Activated T-helper 17 cell treated with anti-CD3 and anti-CD28 coated beads, Interleukin-2, amount 50 U/mL, for 72 hours (primary cell): ENCODE measurements around the gene CCDC187. TPM values are rescaled to one million over a fixed set of nuclear protein-coding genes. Genes with fewer than 3 reads are reported as not detected.

Experiments used
- ATAC-seq: fragments of 150-1000 bp; cut with Tn5 transposase; replicated peaks from 2 replicates; pipeline ENCODE4 v1.10.0; 2021; ENCODE audit warnings: mild to moderate bottlenecking, moderate library complexity
- H3K27ac Mint-ChIP-seq: one replicate; pipeline ENCODE4 v1.8.0; 2022; ENCODE audit warnings: mixed read lengths
- H3K27me3 Mint-ChIP-seq: one replicate; pipeline ENCODE4 v1.8.0; 2022; ENCODE audit warnings: mixed read lengths
- H3K36me3 Mint-ChIP-seq: one replicate; pipeline ENCODE4 v1.8.0; 2022; ENCODE audit warnings: low read depth, mild to moderate bottlenecking, mixed read lengths
- H3K4me1 Mint-ChIP-seq: one replicate; pipeline ENCODE4 v1.8.0; 2022; ENCODE audit warnings: mixed read lengths
- H3K4me3 Mint-ChIP-seq: one replicate; pipeline ENCODE4 v1.8.0; 2022; ENCODE audit warnings: mild to moderate bottlenecking, mixed read lengths
- H3K9me3 Mint-ChIP-seq: one replicate; pipeline ENCODE4 v1.8.0; 2022; ENCODE audit warnings: mixed read lengths
- total RNA-seq, 2 donors: library from RNA; stranded (reverse); gene quantifications; one replicate each; pipeline ENCODE4 v1.2.3, GENCODE V29; 2022

The CCDC187 gene
- total RNA-seq, 2 donors from 2014 or later = 0.02 TPM; not detected in 1

- H3K4me3 Mint-ChIP-seq = no peak overlapping the region
- no peak for ATAC-seq
Observed at GRCh38 chr9:136262671-136263178, 41.2 kb downstream of the CCDC187 start.

GRCh38 chr9:136261686-136262430, 42.0 kb downstream of the CCDC187 start:
- H3K27me3 Mint-ChIP-seq = no peaks in the 10 kb centered on the region
- H3K4me3 Mint-ChIP-seq = no peak overlapping the region
- no peaks in the 10 kb centered on the region for H3K9me3 Mint-ChIP-seq
- no peak overlapping the region for H3K27ac Mint-ChIP-seq
- no peaks in the 10 kb centered on the region for H3K4me1 Mint-ChIP-seq
- no peak for ATAC-seq
- H3K36me3 Mint-ChIP-seq = no peaks in the 10 kb centered on the region

More at GRCh38 chr9:136262671-136263178, 41.2 kb downstream of the CCDC187 start:
- no peaks in the 10 kb centered on the region for H3K4me1 Mint-ChIP-seq
- no peak overlapping the region for H3K27ac Mint-ChIP-seq
- H3K36me3 Mint-ChIP-seq = no peaks in the 10 kb centered on the region
- H3K9me3 Mint-ChIP-seq = no peaks in the 10 kb centered on the region
- H3K27me3 Mint-ChIP-seq = no peaks in the 10 kb centered on the region

- Mint-ChIP-seq H3K4me3 (no peak overlapping the region), H3K9me3 (no peaks in the 10 kb centered on the region), H3K27me3 (no peaks in the 10 kb centered on the region), H3K4me1 (no peaks in the 10 kb centered on the region), H3K27ac (no peak overlapping the region), H3K36me3 (no peaks in the 10 kb centered on the region)
- ATAC-seq = no peak
Observed at GRCh38 chr9:136260936-136261472, 42.9 kb downstream of the CCDC187 start.

- no peaks in the 10 kb centered on the region for H3K36me3 Mint-ChIP-seq
- H3K27me3 Mint-ChIP-seq = no peaks in the 10 kb centered on the region
- no peak overlapping the region for H3K4me3 Mint-ChIP-seq
- H3K4me1 Mint-ChIP-seq = no peaks in the 10 kb centered on the region
- no peaks in the 10 kb centered on the region for H3K9me3 Mint-ChIP-seq
- ATAC-seq = no peak
- H3K27ac Mint-ChIP-seq = no peak overlapping the region
Observed at GRCh38 chr9:136260521-136260920, 43.4 kb downstream of the CCDC187 start.

- Mint-ChIP-seq H3K27ac (no peak overlapping the region), H3K4me1 (no peaks in the 10 kb centered on the region), H3K36me3 (no peaks in the 10 kb centered on the region), H3K4me3 (no peak overlapping the region), H3K27me3 (no peaks in the 10 kb centered on the region), H3K9me3 (no peaks in the 10 kb centered on the region)
- ATAC-seq = no peak
Observed at GRCh38 chr9:136259836-136260235, 44.1 kb downstream of the CCDC187 start.

- Mint-ChIP-seq H3K4me3 (no peak overlapping the region), H3K27me3 (no peaks in the 10 kb centered on the region), H3K27ac (no peak overlapping the region), H3K9me3 (no peaks in the 10 kb centered on the region), H3K4me1 (no peaks in the 10 kb centered on the region), H3K36me3 (no peaks in the 10 kb centered on the region)
- no peak for ATAC-seq
Observed at GRCh38 chr9:136259517-136259813, 44.4 kb downstream of the CCDC187 start.

GRCh38 chr9:136258786-136259516, 44.9 kb downstream of the CCDC187 start:
- no peaks in the 10 kb centered on the region for H3K4me1 Mint-ChIP-seq
- no peaks in the 10 kb centered on the region for H3K27me3 Mint-ChIP-seq
- no peak overlapping the region for H3K27ac Mint-ChIP-seq
- no peaks in the 10 kb centered on the region for H3K9me3 Mint-ChIP-seq
- no peaks in the 10 kb centered on the region for H3K36me3 Mint-ChIP-seq
- no peak for ATAC-seq
- no peak overlapping the region for H3K4me3 Mint-ChIP-seq

GRCh38 chr9:136258299-136258625, 45.6 kb downstream of the CCDC187 start:
- no peaks in the 10 kb centered on the region for H3K4me1 Mint-ChIP-seq
- H3K27ac Mint-ChIP-seq = no peak overlapping the region
- H3K9me3 Mint-ChIP-seq = no peaks in the 10 kb centered on the region
- ATAC-seq = no peak
- no peak overlapping the region for H3K4me3 Mint-ChIP-seq
- H3K27me3 Mint-ChIP-seq = no peaks in the 10 kb centered on the region
- H3K36me3 Mint-ChIP-seq = no peaks in the 10 kb centered on the region

GRCh38 chr9:136257381-136258298, 46.3 kb downstream of the CCDC187 start:
- Mint-ChIP-seq H3K9me3 (no peaks in the 10 kb centered on the region), H3K4me1 (no peaks in the 10 kb centered on the region), H3K4me3 (no peak overlapping the region), H3K27ac (no peak overlapping the region), H3K36me3 (no peaks in the 10 kb centered on the region), H3K27me3 (no peaks in the 10 kb centered on the region)
- ATAC-seq = no peak

GRCh38 chr9:136255896-136256890, 47.7 kb downstream of the CCDC187 start:
- no peak for ATAC-seq
- Mint-ChIP-seq H3K27me3 (no peaks in the 10 kb centered on the region), H3K4me1 (no peaks in the 10 kb centered on the region), H3K36me3 (no peaks in the 10 kb centered on the region), H3K27ac (no peak overlapping the region), H3K9me3 (no peaks in the 10 kb centered on the region), H3K4me3 (no peak overlapping the region)

- H3K36me3 Mint-ChIP-seq = no peaks in the 10 kb centered on the region
- no peak overlapping the region for H3K4me3 Mint-ChIP-seq
- H3K4me1 Mint-ChIP-seq = no peaks in the 10 kb centered on the region
- peak; percentile 32 for ATAC-seq
- no peak overlapping the region for H3K27ac Mint-ChIP-seq
- H3K9me3 Mint-ChIP-seq = no peaks in the 10 kb centered on the region
- H3K27me3 Mint-ChIP-seq = no peaks in the 10 kb centered on the region
Observed at GRCh38 chr9:136255166-136255538, 48.7 kb downstream of the CCDC187 start.

- no peak for ATAC-seq
- Mint-ChIP-seq H3K9me3 (no peaks in the 10 kb centered on the region), H3K4me1 (no peaks in the 10 kb centered on the region), H3K36me3 (no peaks in the 10 kb centered on the region), H3K4me3 (no peak overlapping the region), H3K27ac (no peak overlapping the region), H3K27me3 (no peaks in the 10 kb centered on the region)
Observed at GRCh38 chr9:136254381-136255165, 49.3 kb downstream of the CCDC187 start.
